OCI-LY7 (cell line): ENCODE measurements around the gene PEX1. TPM values are rescaled to one million over a fixed set of nuclear protein-coding genes. Genes with fewer than 3 reads are reported as not detected.

Experiments
- BruUV-seq: library from RNA; stranded (reverse); fragments of 400-500 nt; replicated peaks from 2 replicates; lab custom pipeline; 2021; lab: Mats Ljungman, UMichigan
- CTCF ChIA-PET: fragments of 300-600 bp; sonication (Branson Sonifier 250); formaldehyde crosslinking; loops from one replicate; lab custom pipeline; 2022; ENCODE audit warnings: antibody characterized with exemption; ENCODE audit not compliant: unreplicated experiment; lab: Charles Lee
- POLR2A ChIA-PET: fragments of 300-600 bp; sonication (Branson Sonifier 250); formaldehyde crosslinking; loops from one replicate; lab custom pipeline; 2022; ENCODE audit warnings: antibody characterized with exemption; lab: Charles Lee
- DNase-seq: peaks from one replicate; pipeline ENCODE4 v3.0.0-alpha.2; 2015; ENCODE audit warnings: low spot score
- H2AFZ ChIP-seq: fragments of 200-600 bp; sonication (generic), shearing (Covaris generic); 2 replicates; pipeline ENCODE4 v1.6.1; 2014; ENCODE audit warnings: mild to moderate bottlenecking, antibody characterized with exemption, low read length, moderate library complexity
- H3K27ac ChIP-seq: fragments of 200-600 bp; sonication (generic); 2 replicates; pipeline ENCODE4 v1.5.1; 2014; ENCODE audit warnings: mixed run types, low read depth, mild to moderate bottlenecking, moderate library complexity, low read length, inconsistent platforms; ENCODE audit not compliant: poor library complexity, severe bottlenecking
- H3K36me3 ChIP-seq: fragments of 200-600 bp; sonication (generic); 2 replicates; pipeline ENCODE4 v1.6.1; 2014; ENCODE audit warnings: mild to moderate bottlenecking, antibody characterized with exemption, low read length, moderate library complexity, mixed read lengths; ENCODE audit not compliant: insufficient read depth
- H3K4me1 ChIP-seq: fragments of 200-600 bp; sonication (generic); 2 replicates; pipeline ENCODE4 v1.5.1; 2014; ENCODE audit warnings: mild to moderate bottlenecking, low read length; ENCODE audit not compliant: insufficient read depth, poor library complexity, severe bottlenecking
- H3K4me2 ChIP-seq: fragments of 200-600 bp; sonication (generic); 2 replicates; pipeline ENCODE4 v1.6.1; 2014; ENCODE audit warnings: mild to moderate bottlenecking, low read length
- H3K4me3 ChIP-seq: fragments of 200-600 bp; sonication (generic); 2 replicates; pipeline ENCODE4 v1.5.1; 2014; ENCODE audit warnings: mild to moderate bottlenecking, low read depth, low read length; ENCODE audit not compliant: poor library complexity, severe bottlenecking
- H3K79me2 ChIP-seq: fragments of 200-600 bp; sonication (generic); 2 replicates; pipeline ENCODE4 v1.6.1; 2016; ENCODE audit warnings: low read depth, mild to moderate bottlenecking, low read length, moderate library complexity, mixed read lengths; ENCODE audit not compliant: insufficient read depth
- H3K9me2 ChIP-seq: fragments of 200-600 bp; sonication (generic); 2 replicates; pipeline ENCODE4 v1.6.1; 2016; ENCODE audit warnings: mild to moderate bottlenecking, low read length, mixed read lengths; ENCODE audit not compliant: insufficient read depth
- H3K9me3 ChIP-seq: fragments of 200-600 bp; sonication (generic); 2 replicates; pipeline ENCODE4 v1.6.1; 2014; ENCODE audit warnings: mild to moderate bottlenecking, mixed run types, low read length, mixed read lengths
- H4K20me1 ChIP-seq: fragments of 200-600 bp; sonication (generic); 2 replicates; pipeline ENCODE4 v1.6.1; 2014; ENCODE audit warnings: mild to moderate bottlenecking, antibody characterized with exemption, low read length, moderate library complexity, mixed read lengths; ENCODE audit not compliant: insufficient read depth
- EZH2phosphoT487 ChIP-seq: fragments of 200-600 bp; sonication (generic); IDR thresholded peaks from 2 replicates; pipeline ENCODE4 v1.6.1; 2018; ENCODE audit warnings: low read depth, borderline replicate concordance, mild to moderate bottlenecking, mixed run types, antibody characterized with exemption, low read length, moderate library complexity, mixed read lengths
- intact Hi-C: fragments of 100-400 bp; cut with micrococcal nuclease; formaldehyde crosslinking; loops from one replicate; pipeline ENCODE4 v1.10.0; 2022; ENCODE audit not compliant: unreplicated experiment
- total RNA-seq, 2 experiments: library from RNA; depleted of rRNA in 1 of 2; stranded (reverse); fragments of >200 nt in 1 of 2; shearing (Covaris generic) in 1 of 2; gene quantifications; 2 replicates each; pipeline ENCODE4 v1.2.3, GENCODE V29; 2014 to 2022
- TF ChIP-seq, protein P1 (sequence below): fragments of 200-600 bp; sonication (generic); conservative IDR thresholded peaks from 2 replicates; pipeline ENCODE4 v1.5.1; 2014; ENCODE audit warnings: mild to moderate bottlenecking, antibody characterized with exemption, low read length, moderate library complexity, mixed read lengths

Gene PEX1
- total RNA-seq, 2 experiments from 2014 or later, result 28.7 to 36.0 TPM

- no TSS peak for BruUV-seq
- POLR2A ChIA-PET, result interaction anchor here (0.7 to 5.0 kb wide), 14 partner anchors 8 to 619 kb away, joined by 3 to 26 read pairs (median 3); partner anchors contain the start of genes AKAP9, CYP51A1, MTERF1 and PEX1
Measured at GRCh38 chr7:92448205-92448747, 80.0 kb downstream of the PEX1 start.

GRCh38 chr7:92447345-92448204 lies 80.7 kb downstream of the PEX1 start, which contains the start of gene GATAD1:
GATAD1 (plus strand) TSS chr7:92447482; CDS start chr7:92447730, 248 bp downstream.
- Histone ChIP-seq H4K20me1 (no peaks in the 10 kb centered on the region), H3K79me2 (no peaks in the 10 kb centered on the region), H3K9me2 (no peaks in the 10 kb centered on the region), H3K9me3 (no peaks in the 10 kb centered on the region), H2AFZ (peak within 1 kb of the TSS; percentile 95), H3K4me3 (peak within 1 kb of the TSS; percentile 90), H3K36me3 (peaks cover 23% of the 10 kb centered on the region), H3K4me2 (peak within 1 kb of the TSS; percentile 84), H3K27ac (peak within 1 kb of the TSS; percentile 68), H3K4me1 (peaks cover 5% of the 10 kb centered on the region)
- DNase-seq, result peak; percentile 92
- no TSS peak for BruUV-seq
- CTCF ChIA-PET, result interaction anchor here (1.1 to 1.9 kb wide), 3 partner anchors 23 to 81 kb away, joined by 3 to 8 read pairs (median 6); partner anchors contain the start of gene RBM48
- POLR2A ChIA-PET, result interaction anchor here (0.7 to 5.0 kb wide), 14 partner anchors 7 to 619 kb away, joined by 3 to 26 read pairs (median 3); partner anchors contain the start of genes AKAP9, CYP51A1 and MTERF1
- TF ChIP-seq, protein P1, sequence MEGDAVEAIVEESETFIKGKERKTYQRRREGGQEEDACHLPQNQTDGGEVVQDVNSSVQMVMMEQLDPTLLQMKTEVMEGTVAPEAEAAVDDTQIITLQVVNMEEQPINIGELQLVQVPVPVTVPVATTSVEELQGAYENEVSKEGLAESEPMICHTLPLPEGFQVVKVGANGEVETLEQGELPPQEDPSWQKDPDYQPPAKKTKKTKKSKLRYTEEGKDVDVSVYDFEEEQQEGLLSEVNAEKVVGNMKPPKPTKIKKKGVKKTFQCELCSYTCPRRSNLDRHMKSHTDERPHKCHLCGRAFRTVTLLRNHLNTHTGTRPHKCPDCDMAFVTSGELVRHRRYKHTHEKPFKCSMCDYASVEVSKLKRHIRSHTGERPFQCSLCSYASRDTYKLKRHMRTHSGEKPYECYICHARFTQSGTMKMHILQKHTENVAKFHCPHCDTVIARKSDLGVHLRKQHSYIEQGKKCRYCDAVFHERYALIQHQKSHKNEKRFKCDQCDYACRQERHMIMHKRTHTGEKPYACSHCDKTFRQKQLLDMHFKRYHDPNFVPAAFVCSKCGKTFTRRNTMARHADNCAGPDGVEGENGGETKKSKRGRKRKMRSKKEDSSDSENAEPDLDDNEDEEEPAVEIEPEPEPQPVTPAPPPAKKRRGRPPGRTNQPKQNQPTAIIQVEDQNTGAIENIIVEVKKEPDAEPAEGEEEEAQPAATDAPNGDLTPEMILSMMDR, result peak; percentile 86
- TF ChIP-seq EZH2phosphoT487, result no peak
- intact Hi-C loops, result loop anchor here (1.0 to 5.0 kb wide), 5 partner anchors 23 to 617 kb away; partner anchors contain the start of genes ANKIB1, CYP51A1, KRIT1 and MTERF1

More at GRCh38 chr7:92448205-92448747, 80.0 kb downstream of the PEX1 start:
- Histone ChIP-seq H2AFZ (peak overlapping the region; percentile 95), H3K4me3 (peak overlapping the region; percentile 90), H3K79me2 (no peaks in the 10 kb centered on the region), H3K36me3 (peaks cover 27% of the 10 kb centered on the region), H3K27ac (peak overlapping the region; percentile 68), H3K4me1 (peaks cover 5% of the 10 kb centered on the region), H3K9me3 (no peaks in the 10 kb centered on the region), H3K9me2 (no peaks in the 10 kb centered on the region), H3K4me2 (peak overlapping the region; percentile 84), H4K20me1 (no peaks in the 10 kb centered on the region)
- intact Hi-C loops, result loop anchor here (5.0 kb wide), 1 partner anchor 201 kb away; the partner anchor contains the start of genes ANKIB1 and KRIT1
- peak; percentile 70 for DNase-seq
- CTCF ChIA-PET, result interaction anchor here (1.1 to 1.7 kb wide), 2 partner anchors 41 to 80 kb away, joined by 3 to 6 read pairs; partner anchors contain the start of gene RBM48
- TF ChIP-seq, protein P1, result peak; percentile 84
- TF ChIP-seq EZH2phosphoT487, result no peak
